ENCODE results near the gene RAPGEF5.
"Not testable (repeated sequence)": the region's sequence is repeated elsewhere in the genome, so short reads cannot be mapped to it uniquely, and the experiment has no call there.

RAPGEF5 gene

GRCh38 chr7:22113041-22113440 is 243.9 kb downstream of the RAPGEF5 start:
- DNase-seq = no peak

GRCh38 chr7:22111661-22112060 is 245.3 kb downstream of the RAPGEF5 start:
- DNase-seq = no peak

- DNase-seq = no peak
These were observed 246.1 kb downstream of the RAPGEF5 start for GRCh38 chr7:22110881-22111280.

- peak; percentile 40 to 52 for DNase-seq
These were observed 246.6 kb downstream of the RAPGEF5 start for GRCh38 chr7:22110227-22110839.

- peak in 1 of 2 experiments; percentile 4 for DNase-seq
These were observed 247.2 kb downstream of the RAPGEF5 start for GRCh38 chr7:22109761-22110160.

GRCh38 chr7:22108151-22108845 is 248.7 kb downstream of the RAPGEF5 start:
- no peak for DNase-seq

- DNase-seq = no peak
These were observed 251.4 kb downstream of the RAPGEF5 start for GRCh38 chr7:22105550-22105949.

- DNase-seq = no peak
These were observed 262.3 kb downstream of the RAPGEF5 start for GRCh38 chr7:22094413-22095342.

GRCh38 chr7:22093936-22094335 is 263.0 kb downstream of the RAPGEF5 start:
- no peak for DNase-seq

- no peak for DNase-seq
These were observed 264.0 kb downstream of the RAPGEF5 start for GRCh38 chr7:22093001-22093400.

- DNase-seq = not testable (repeated sequence)
These were observed 265.9 kb downstream of the RAPGEF5 start for GRCh38 chr7:22090958-22091525.

GRCh38 chr7:22090512-22090911 is 266.4 kb downstream of the RAPGEF5 start:
- DNase-seq = no peak

GRCh38 chr7:22090107-22090506 is 266.8 kb downstream of the RAPGEF5 start:
- no peak for DNase-seq

- no peak for DNase-seq
These were observed 268.1 kb downstream of the RAPGEF5 start for GRCh38 chr7:22088827-22089226.

GRCh38 chr7:22087861-22088260 is 269.1 kb downstream of the RAPGEF5 start:
- DNase-seq = no peak

GRCh38 chr7:22083704-22084240 is 273.2 kb downstream of the RAPGEF5 start:
- no peak for DNase-seq

- DNase-seq = peak; percentile 54 to 61
These were observed 273.9 kb downstream of the RAPGEF5 start for GRCh38 chr7:22082886-22083703.

GRCh38 chr7:22082553-22082885 is 274.4 kb downstream of the RAPGEF5 start:
- DNase-seq = no peak

GRCh38 chr7:22080219-22080618 is 276.7 kb downstream of the RAPGEF5 start:
- DNase-seq = not testable (repeated sequence)

GRCh38 chr7:22078872-22079271 is 278.1 kb downstream of the RAPGEF5 start:
- not testable (repeated sequence) for DNase-seq

GRCh38 chr7:22075561-22075960 is 281.4 kb downstream of the RAPGEF5 start:
- DNase-seq = no peak

GRCh38 chr7:22074897-22075296 is 282.1 kb downstream of the RAPGEF5 start:
- DNase-seq = no peak
